Measurements from ENCODE around the gene ADNP2.

DNA sequence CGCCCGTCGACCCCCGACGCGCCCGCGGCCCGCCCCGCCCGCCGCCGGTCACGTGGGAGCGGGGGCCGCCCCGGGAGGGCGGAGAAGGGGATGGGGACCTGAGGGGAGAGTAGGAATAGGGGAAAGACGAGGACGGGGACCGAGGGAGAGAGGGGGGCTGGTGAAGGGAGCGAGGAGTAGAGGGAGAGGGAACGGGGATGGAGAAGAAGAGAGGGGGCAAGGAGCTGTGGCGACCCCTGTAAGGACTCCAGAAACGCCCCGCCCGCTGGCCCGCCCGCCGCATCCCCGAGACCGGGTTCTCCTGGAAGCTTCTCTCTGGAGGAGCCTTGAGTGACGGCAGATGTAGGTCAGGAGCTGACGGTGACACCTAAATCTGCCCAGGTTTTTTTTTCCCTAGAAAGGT, 615 bp downstream of the ADNP2 start:
- TF ChIP-seq, protein P1, sequence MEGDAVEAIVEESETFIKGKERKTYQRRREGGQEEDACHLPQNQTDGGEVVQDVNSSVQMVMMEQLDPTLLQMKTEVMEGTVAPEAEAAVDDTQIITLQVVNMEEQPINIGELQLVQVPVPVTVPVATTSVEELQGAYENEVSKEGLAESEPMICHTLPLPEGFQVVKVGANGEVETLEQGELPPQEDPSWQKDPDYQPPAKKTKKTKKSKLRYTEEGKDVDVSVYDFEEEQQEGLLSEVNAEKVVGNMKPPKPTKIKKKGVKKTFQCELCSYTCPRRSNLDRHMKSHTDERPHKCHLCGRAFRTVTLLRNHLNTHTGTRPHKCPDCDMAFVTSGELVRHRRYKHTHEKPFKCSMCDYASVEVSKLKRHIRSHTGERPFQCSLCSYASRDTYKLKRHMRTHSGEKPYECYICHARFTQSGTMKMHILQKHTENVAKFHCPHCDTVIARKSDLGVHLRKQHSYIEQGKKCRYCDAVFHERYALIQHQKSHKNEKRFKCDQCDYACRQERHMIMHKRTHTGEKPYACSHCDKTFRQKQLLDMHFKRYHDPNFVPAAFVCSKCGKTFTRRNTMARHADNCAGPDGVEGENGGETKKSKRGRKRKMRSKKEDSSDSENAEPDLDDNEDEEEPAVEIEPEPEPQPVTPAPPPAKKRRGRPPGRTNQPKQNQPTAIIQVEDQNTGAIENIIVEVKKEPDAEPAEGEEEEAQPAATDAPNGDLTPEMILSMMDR (conservative IDR thresholded peaks at IDR 0.05; ENCODE audit: low read depth, low read length) = no peak
- TF ChIP-seq, protein P2, sequence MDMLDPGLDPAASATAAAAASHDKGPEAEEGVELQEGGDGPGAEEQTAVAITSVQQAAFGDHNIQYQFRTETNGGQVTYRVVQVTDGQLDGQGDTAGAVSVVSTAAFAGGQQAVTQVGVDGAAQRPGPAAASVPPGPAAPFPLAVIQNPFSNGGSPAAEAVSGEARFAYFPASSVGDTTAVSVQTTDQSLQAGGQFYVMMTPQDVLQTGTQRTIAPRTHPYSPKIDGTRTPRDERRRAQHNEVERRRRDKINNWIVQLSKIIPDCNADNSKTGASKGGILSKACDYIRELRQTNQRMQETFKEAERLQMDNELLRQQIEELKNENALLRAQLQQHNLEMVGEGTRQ (IDR thresholded peaks at IDR 0.05; ENCODE audit: low read depth, low read length) = peak; percentile 86
- TF ChIP-seq POLR2A (IDR thresholded peaks at IDR 0.05; ENCODE audit: low read depth, low read length) = no peak
- TF ChIP-seq, protein P3, sequence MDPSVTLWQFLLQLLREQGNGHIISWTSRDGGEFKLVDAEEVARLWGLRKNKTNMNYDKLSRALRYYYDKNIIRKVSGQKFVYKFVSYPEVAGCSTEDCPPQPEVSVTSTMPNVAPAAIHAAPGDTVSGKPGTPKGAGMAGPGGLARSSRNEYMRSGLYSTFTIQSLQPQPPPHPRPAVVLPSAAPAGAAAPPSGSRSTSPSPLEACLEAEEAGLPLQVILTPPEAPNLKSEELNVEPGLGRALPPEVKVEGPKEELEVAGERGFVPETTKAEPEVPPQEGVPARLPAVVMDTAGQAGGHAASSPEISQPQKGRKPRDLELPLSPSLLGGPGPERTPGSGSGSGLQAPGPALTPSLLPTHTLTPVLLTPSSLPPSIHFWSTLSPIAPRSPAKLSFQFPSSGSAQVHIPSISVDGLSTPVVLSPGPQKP (IDR thresholded peaks at IDR 0.05; ENCODE audit: borderline replicate concordance, low read depth, low read length) = no peak

Data from IMR-90 (cell line).